NT2/D1 (cell line): ENCODE data around the gene CCDC7.

Experiments
- SUZ12 ChIP-seq: IDR thresholded peaks from 2 replicates; pipeline ENCODE4 v1.6.1; 2011; ENCODE audit not compliant: insufficient read length, insufficient read depth; ENCODE audit errors: extremely low read depth
- YY1 ChIP-seq: IDR thresholded peaks from 2 replicates; pipeline ENCODE4 v1.6.1; 2011; ENCODE audit not compliant: insufficient read length, insufficient read depth
- ZNF274 ChIP-seq: IDR thresholded peaks from 2 replicates; pipeline ENCODE4 v1.6.1; 2011; ENCODE audit warnings: mild to moderate bottlenecking, low read depth, low read length

DNA sequence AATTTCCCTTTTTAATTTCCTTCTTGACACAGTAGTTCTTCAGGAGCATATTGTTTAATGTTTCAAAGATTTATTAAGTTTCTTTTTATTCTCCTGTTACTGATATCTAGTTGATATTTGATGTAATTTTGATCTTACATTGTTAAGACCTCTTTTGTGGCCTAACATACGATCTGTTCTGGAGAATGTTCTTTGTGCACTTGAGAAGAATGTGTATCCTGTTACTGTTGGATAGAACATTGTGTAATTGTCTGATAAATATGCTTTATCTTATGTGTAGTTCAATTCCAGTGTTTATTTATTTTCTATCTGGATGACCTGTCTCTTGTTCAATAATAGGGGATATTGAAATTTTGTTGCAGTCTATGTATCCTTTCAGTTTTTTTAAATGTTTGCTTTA is 405.4 kb downstream of the CCDC7 start:
- TF ChIP-seq ZNF274 (no peak), SUZ12 (no peak), YY1 (no peak)
